ENCODE measurements around the gene GNG7. TPM values are rescaled to one million over a fixed set of nuclear protein-coding genes. Genes with fewer than 3 reads are reported as not detected.

GNG7 gene
- polyA plus RNA-seq, 4 donors = 0.99 to 3.5 (median 2.6) TPM; not detected in 1

DNA sequence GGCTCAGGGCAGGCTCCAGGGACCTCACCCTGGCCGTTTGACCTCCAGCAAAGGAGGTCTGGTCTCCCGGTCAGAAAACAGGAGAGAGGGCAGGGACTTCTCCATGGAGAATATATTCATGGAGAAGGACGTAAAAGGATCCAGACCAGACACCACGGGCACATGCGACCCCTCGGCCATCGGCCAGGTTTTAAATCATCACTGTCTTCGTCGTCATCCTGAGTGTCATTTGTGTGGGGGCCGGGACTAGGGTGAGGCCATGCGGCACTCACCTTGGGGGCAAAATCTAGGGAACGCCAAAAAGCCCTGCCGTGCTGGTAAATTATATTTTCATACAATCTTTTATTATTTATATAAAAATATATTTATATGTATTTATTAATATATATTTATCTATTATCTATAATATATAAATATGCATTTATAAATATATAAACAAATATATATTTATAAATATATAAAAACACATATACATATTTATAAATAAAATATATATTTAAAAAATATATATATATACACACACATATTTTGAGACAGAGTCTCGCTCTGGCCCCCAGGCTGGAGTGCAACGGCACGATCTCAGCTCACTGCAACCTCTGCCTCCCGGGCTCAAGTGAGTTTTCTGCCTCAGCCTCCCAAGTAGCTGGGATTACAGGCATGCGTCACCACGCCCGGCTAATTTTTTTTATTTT is 151.2 kb downstream of the GNG7 start:
- peaks cover 0 to 4% of the 10 kb centered on the region in 2 donors for H3K9me3 ChIP-seq (ENCODE audit: control insufficient read depth in 2 of 2, insufficient read depth in 1 of 2, low read depth in 1 of 2, low read length in 1 of 2)
- no peak overlapping the region for H3K27ac ChIP-seq (ENCODE audit: low read depth in 1 of 3, low read length in 2 of 3)
- WGBS, 3 donors = 84 to 89% (median 87%) methylated on average over 20 of the region's 20 CpGs
- H3K36me3 ChIP-seq (ENCODE audit: control insufficient read depth in 3 of 3, insufficient read depth in 2 of 3, low read depth in 1 of 3, low read length in 3 of 3) = no peaks in the 10 kb centered on the region
- H3K4me1 ChIP-seq (ENCODE audit: control insufficient read depth in 3 of 3, insufficient read depth in 2 of 3, low read depth in 1 of 3, low read length in 2 of 3) = peaks cover 0 to 9% (median 0%) of the 10 kb centered on the region in 3 donors
- FAIRE-seq (no peak), DNase-seq (no peak)
- no peaks in the 10 kb centered on the region for H3K27me3 ChIP-seq (ENCODE audit: control insufficient read depth in 3 of 3, insufficient read depth in 3 of 3, low read length in 3 of 3)
- H3K4me3 ChIP-seq (ENCODE audit: low read depth in 1 of 3, low read length in 3 of 3) = no peak overlapping the region

DNA sequence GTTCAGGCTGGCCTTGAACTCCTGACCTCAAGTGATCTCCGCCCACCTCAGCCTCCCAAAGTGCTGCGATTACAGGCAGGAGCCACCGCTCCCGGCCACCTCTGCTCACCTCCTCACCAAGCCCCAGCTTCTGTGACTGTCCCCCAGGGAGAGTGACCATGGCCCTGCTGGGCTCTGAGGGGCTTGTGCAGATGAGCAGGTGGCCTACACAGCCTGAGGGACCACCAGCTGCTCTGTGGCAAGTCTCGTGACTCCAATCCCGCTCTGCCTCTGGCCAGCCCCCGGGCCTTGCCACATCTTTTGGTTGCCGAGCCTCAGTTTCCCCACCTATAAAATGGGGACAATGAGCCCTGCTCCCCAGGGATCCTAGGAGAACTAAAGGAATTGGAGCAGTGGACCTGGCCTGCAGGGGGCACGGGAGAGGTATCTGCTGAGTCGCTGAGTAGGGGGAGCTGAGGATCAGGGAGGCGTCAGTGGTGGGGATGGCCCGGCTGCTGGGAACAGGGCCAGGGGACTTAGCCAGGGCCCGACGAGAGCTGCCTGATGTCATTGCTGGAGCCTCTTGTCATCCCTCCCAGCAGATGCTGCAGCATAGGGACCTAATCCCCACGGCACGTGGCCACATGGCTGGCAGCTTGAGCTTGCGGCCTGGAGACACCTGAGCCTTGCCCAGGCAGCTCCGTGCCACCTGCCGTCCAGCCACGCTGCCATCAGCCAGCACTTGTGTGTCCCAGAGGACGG is 151.9 kb downstream of the GNG7 start:
- DNase-seq (no peak), FAIRE-seq (no peak)
- H3K4me3 ChIP-seq (ENCODE audit: low read depth in 1 of 3, low read length in 3 of 3) = no peak overlapping the region
- peaks cover 0 to 4% of the 10 kb centered on the region in 2 donors for H3K9me3 ChIP-seq (ENCODE audit: control insufficient read depth in 2 of 2, insufficient read depth in 1 of 2, low read depth in 1 of 2, low read length in 1 of 2)
- 60 to 69% (median 61%) methylated on average over 19 to 21 of the region's 21 CpGs for WGBS, 3 donors
- peaks cover 0 to 14% (median 0%) of the 10 kb centered on the region in 3 donors for H3K4me1 ChIP-seq (ENCODE audit: control insufficient read depth in 3 of 3, insufficient read depth in 2 of 3, low read depth in 1 of 3, low read length in 2 of 3)
- no peaks in the 10 kb centered on the region for H3K27me3 ChIP-seq (ENCODE audit: control insufficient read depth in 3 of 3, insufficient read depth in 3 of 3, low read length in 3 of 3)
- H3K36me3 ChIP-seq (ENCODE audit: control insufficient read depth in 3 of 3, insufficient read depth in 2 of 3, low read depth in 1 of 3, low read length in 3 of 3) = no peaks in the 10 kb centered on the region
- H3K27ac ChIP-seq (ENCODE audit: low read depth in 1 of 3, low read length in 2 of 3) = peak overlapping the region in 2 of 3 donors; percentile 48 to 89

DNA sequence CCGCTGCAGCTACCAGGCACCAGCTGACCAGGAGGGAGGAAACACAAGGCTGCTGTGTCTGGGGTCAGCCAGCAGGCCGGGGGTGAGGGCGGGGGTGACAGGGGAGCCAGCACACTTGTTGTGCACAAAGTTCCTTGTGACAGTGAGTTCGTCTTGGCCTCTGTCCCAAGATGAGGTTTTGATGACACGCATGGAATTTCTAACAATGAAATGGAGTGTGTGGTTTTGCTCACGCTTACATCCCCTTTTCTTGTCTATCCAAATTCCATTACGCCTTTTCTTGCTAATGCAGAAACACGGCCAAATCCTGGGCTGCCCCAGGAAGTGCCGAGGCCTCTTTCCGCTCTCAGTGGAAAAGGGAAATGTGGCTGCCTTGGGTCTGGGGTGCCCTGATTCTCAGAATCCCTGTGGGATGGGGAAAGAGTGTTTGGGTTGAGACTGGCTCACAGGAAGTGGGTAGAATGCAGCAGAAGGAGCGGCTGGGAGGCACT is 152.7 kb downstream of the GNG7 start:
- Histone ChIP-seq H3K36me3 (ENCODE audit: control insufficient read depth in 3 of 3, insufficient read depth in 2 of 3, low read depth in 1 of 3, low read length in 3 of 3) (no peaks in the 10 kb centered on the region), H3K27ac (ENCODE audit: low read depth in 1 of 3, low read length in 2 of 3) (peak overlapping the region in 2 of 3 donors; percentile 56 to 89), H3K4me3 (ENCODE audit: low read depth in 1 of 3, low read length in 3 of 3) (no peak overlapping the region), H3K27me3 (ENCODE audit: control insufficient read depth in 3 of 3, insufficient read depth in 3 of 3, low read length in 3 of 3) (no peaks in the 10 kb centered on the region), H3K9me3 (ENCODE audit: control insufficient read depth in 2 of 2, insufficient read depth in 1 of 2, low read depth in 1 of 2, low read length in 1 of 2) (peaks cover 0 to 4% of the 10 kb centered on the region in 2 donors), H3K4me1 (ENCODE audit: control insufficient read depth in 3 of 3, insufficient read depth in 2 of 3, low read depth in 1 of 3, low read length in 2 of 3) (peaks cover 0 to 14% (median 2%) of the 10 kb centered on the region in 3 donors)
- FAIRE-seq (no peak), DNase-seq (no peak)
- WGBS, 3 donors = 56 to 78% (median 67%) methylated on average over 10 to 11 of the region's 11 CpGs

DNA sequence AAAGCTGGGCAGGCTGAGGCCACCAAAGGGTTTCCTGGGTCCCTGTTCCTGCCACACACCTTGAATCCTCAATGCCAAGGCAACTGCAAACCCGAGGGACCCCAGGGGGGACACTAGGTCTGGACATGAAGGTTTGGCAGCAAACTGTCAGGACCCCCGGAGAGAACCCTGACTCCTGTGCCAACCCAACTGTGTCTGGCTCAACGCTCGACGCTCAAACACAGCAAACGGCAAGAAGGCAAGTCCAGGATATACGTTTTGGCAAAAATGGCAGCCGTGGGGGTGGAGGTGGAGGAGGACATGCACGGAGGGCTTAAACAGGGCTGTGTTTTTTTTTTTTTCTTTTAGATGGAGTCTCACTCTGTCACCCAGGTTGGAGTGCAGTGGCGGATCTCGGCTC is 153.5 kb downstream of the GNG7 start:
- H3K36me3 ChIP-seq (ENCODE audit: control insufficient read depth in 3 of 3, insufficient read depth in 2 of 3, low read depth in 1 of 3, low read length in 3 of 3) = no peaks in the 10 kb centered on the region
- DNase-seq (no peak), FAIRE-seq (no peak)
- no peaks in the 10 kb centered on the region for H3K27me3 ChIP-seq (ENCODE audit: control insufficient read depth in 3 of 3, insufficient read depth in 3 of 3, low read length in 3 of 3)
- WGBS, 3 donors = 94 to 95% (median 95%) methylated on average over 10 to 11 of the region's 11 CpGs
- no peak overlapping the region for H3K4me3 ChIP-seq (ENCODE audit: low read depth in 1 of 3, low read length in 3 of 3)
- peaks cover 0 to 4% of the 10 kb centered on the region in 2 donors for H3K9me3 ChIP-seq (ENCODE audit: control insufficient read depth in 2 of 2, insufficient read depth in 1 of 2, low read depth in 1 of 2, low read length in 1 of 2)
- peaks cover under 1 to 17% (median 4%) of the 10 kb centered on the region in 3 donors for H3K4me1 ChIP-seq (ENCODE audit: control insufficient read depth in 3 of 3, insufficient read depth in 2 of 3, low read depth in 1 of 3, low read length in 2 of 3)
- peak overlapping the region in 1 of 3 donors; percentile 2 for H3K27ac ChIP-seq (ENCODE audit: low read depth in 1 of 3, low read length in 2 of 3)

DNA sequence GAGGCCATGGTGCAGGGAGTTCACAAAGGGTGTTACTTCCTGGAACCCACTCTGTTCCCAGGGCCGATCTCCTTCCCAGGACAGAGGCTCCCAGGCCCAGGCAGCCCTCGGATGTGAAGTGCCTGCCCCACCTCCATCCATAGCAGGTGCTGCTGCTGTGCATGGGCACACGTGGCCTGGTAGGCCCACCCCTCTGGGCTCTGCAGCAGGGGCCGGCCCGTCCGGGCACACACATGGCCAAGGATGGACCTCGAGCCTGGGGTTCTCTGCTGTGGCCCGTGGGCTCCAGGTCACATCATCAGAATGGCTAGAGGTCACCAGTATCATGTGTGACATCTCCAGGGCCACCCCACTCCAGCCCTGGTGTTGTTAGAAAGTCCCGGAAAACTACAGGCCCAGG is 154.8 kb downstream of the GNG7 start:
- DNase-seq (no peak), FAIRE-seq (no peak)
- peaks cover 0 to 4% of the 10 kb centered on the region in 2 donors for H3K9me3 ChIP-seq (ENCODE audit: control insufficient read depth in 2 of 2, insufficient read depth in 1 of 2, low read depth in 1 of 2, low read length in 1 of 2)
- no peaks in the 10 kb centered on the region for H3K27me3 ChIP-seq (ENCODE audit: control insufficient read depth in 3 of 3, insufficient read depth in 3 of 3, low read length in 3 of 3)
- no peak overlapping the region for H3K4me3 ChIP-seq (ENCODE audit: low read depth in 1 of 3, low read length in 3 of 3)
- H3K27ac ChIP-seq (ENCODE audit: low read depth in 1 of 3, low read length in 2 of 3) = peak overlapping the region in 1 of 3 donors; percentile 63
- whole genome bisulfite sequencing, 3 donors = 88 to 89% (median 89%) methylated on average over 9 of the region's 9 CpGs
- no peaks in the 10 kb centered on the region for H3K36me3 ChIP-seq (ENCODE audit: control insufficient read depth in 3 of 3, insufficient read depth in 2 of 3, low read depth in 1 of 3, low read length in 3 of 3)
- H3K4me1 ChIP-seq (ENCODE audit: control insufficient read depth in 3 of 3, insufficient read depth in 2 of 3, low read depth in 1 of 3, low read length in 2 of 3) = peaks cover 3 to 26% (median 4%) of the 10 kb centered on the region in 3 donors

GRCh38 chr19:2547033-2547680 is 155.3 kb downstream of the GNG7 start:
- peak overlapping the region in 1 of 3 donors; percentile 63 for H3K27ac ChIP-seq (ENCODE audit: low read depth in 1 of 3, low read length in 2 of 3)
- no peak overlapping the region for H3K4me3 ChIP-seq (ENCODE audit: low read depth in 1 of 3, low read length in 3 of 3)
- no peaks in the 10 kb centered on the region for H3K27me3 ChIP-seq (ENCODE audit: control insufficient read depth in 3 of 3, insufficient read depth in 3 of 3, low read length in 3 of 3)
- no peak for DNase-seq
- H3K9me3 ChIP-seq (ENCODE audit: control insufficient read depth in 2 of 2, insufficient read depth in 1 of 2, low read depth in 1 of 2, low read length in 1 of 2) = peaks cover 0 to 4% of the 10 kb centered on the region in 2 donors
- FAIRE-seq = no peak
- peaks cover 4 to 30% (median 5%) of the 10 kb centered on the region in 3 donors for H3K4me1 ChIP-seq (ENCODE audit: control insufficient read depth in 3 of 3, insufficient read depth in 2 of 3, low read depth in 1 of 3, low read length in 2 of 3)
- no peaks in the 10 kb centered on the region for H3K36me3 ChIP-seq (ENCODE audit: control insufficient read depth in 3 of 3, insufficient read depth in 2 of 3, low read depth in 1 of 3, low read length in 3 of 3)
- 77 to 88% (median 82%) methylated on average over 15 of the region's 15 CpGs for WGBS, 3 donors

GRCh38 chr19:2546128-2547032 is 156.1 kb downstream of the GNG7 start:
- H3K27ac ChIP-seq (ENCODE audit: low read depth in 1 of 3, low read length in 2 of 3) = peak overlapping the region in 2 of 3 donors; percentile 14 to 65
- H3K4me1 ChIP-seq (ENCODE audit: control insufficient read depth in 3 of 3, insufficient read depth in 2 of 3, low read depth in 1 of 3, low read length in 2 of 3) = peaks cover 4 to 30% (median 5%) of the 10 kb centered on the region in 3 donors
- H3K9me3 ChIP-seq (ENCODE audit: control insufficient read depth in 2 of 2, insufficient read depth in 1 of 2, low read depth in 1 of 2, low read length in 1 of 2) = peaks cover 0 to 4% of the 10 kb centered on the region in 2 donors
- H3K4me3 ChIP-seq (ENCODE audit: low read depth in 1 of 3, low read length in 3 of 3) = no peak overlapping the region
- H3K36me3 ChIP-seq (ENCODE audit: control insufficient read depth in 3 of 3, insufficient read depth in 2 of 3, low read depth in 1 of 3, low read length in 3 of 3) = no peaks in the 10 kb centered on the region
- peak; percentile 40 to 59 for DNase-seq
- H3K27me3 ChIP-seq (ENCODE audit: control insufficient read depth in 3 of 3, insufficient read depth in 3 of 3, low read length in 3 of 3) = no peaks in the 10 kb centered on the region
- 29 to 47% (median 41%) methylated on average over 46 to 50 of the region's 50 CpGs for WGBS, 3 donors
- no peak for FAIRE-seq

Data from small intestine (tissue), 7 donors.